ENCODE measurements around the gene PPP1R11. TPM values are rescaled to one million over a fixed set of nuclear protein-coding genes. Genes with fewer than 3 reads are reported as not detected.
A peak's percentile ranks its signal among the peaks of the same experiment; 100 is the strongest.
"Not testable (repeated sequence)": the region's sequence is repeated elsewhere in the genome, so short reads cannot be mapped to it uniquely, and the experiment has no call there.

The PPP1R11 gene
- 10 to 100 TPM; 47.2 to 61.4 (median 55.6) TPM for total RNA-seq
- total RNA-seq (2013) = 48.7 TPM
- 41.9 to 85.9 (median 57.4) reads per million in 29 experiments for total RNA-seq

- Mint-ChIP-seq H3K4me3 (peak within 1 kb of the TSS; percentile 96 to 100 (median 96)), H3K27ac (peak within 1 kb of the TSS; percentile 97 to 100), H3K4me1 (peaks cover 63 to 71% (median 66%) of the 10 kb centered on the region in 3 donors), H3K36me3 (peaks cover 54% of the 10 kb centered on the region), H3K9me3 (no peaks in the 10 kb centered on the region), H3K27me3 (peaks cover 10 to 15% of the 10 kb centered on the region in 2 donors)
- ChIA-PET POLR2A (interaction anchor here in 1 of 2 donors (0.7 kb wide), 1 partner anchor 841 kb away, joined by 3 read pairs; no protein-coding TSS in a partner anchor), CTCF (interaction anchor here in 1 of 2 donors (0.5 to 1.2 kb wide), 3 partner anchors 102 to 1016 kb away, joined by 3 to 4 read pairs (median 3); no protein-coding TSS in a partner anchor)
- Histone ChIP-seq H3K4me1 (ENCODE audit: control insufficient read depth in 1 of 2, extremely low read depth in 1 of 2, insufficient read depth in 2 of 2, low read length in 2 of 2) (peaks cover 31 to 32% of the 10 kb centered on the region in 2 experiments), H3K4me3 (ENCODE audit: control insufficient read depth in 1 of 2, extremely low read depth in 1 of 2, low read length in 1 of 2) (peak within 1 kb of the TSS; percentile 86 to 89), H3K27me3 (replicated peaks in 1 of 2; ENCODE audit: control insufficient read depth in 2 of 2, extremely low read depth in 1 of 2, insufficient read depth in 2 of 2, low read length in 1 of 2) (peaks cover 0 to 14% of the 10 kb centered on the region in 2 experiments), H3K27ac (ENCODE audit: low read length) (peak within 1 kb of the TSS; percentile 95), H3K36me3 (ENCODE audit: control insufficient read depth in 2 of 2, extremely low read depth in 1 of 2, insufficient read depth in 1 of 2, low read length in 1 of 2) (peaks cover 0 to 39% of the 10 kb centered on the region in 2 donors), H3K9me3 (no peaks in the 10 kb centered on the region)
- peak; percentile 94 to 100 (median 99) for DNase-seq
- under 1% methylated on average over 37 of the region's 46 CpGs for WGBS (ENCODE audit: insufficient coverage)
- peak; percentile 97 to 99 (median 98) for ATAC-seq (replicated peaks in 1 of 4)
Observed at GRCh38 chr6:30066577-30067459, at the start of gene PPP1R11. Gene PPP1R11 (plus strand): TSS chr6:30067198. CDS start chr6:30067411, 213 bp downstream.

- no peak for DNase-seq
- no peak overlapping the region for H3K4me3 ChIP-seq (ENCODE audit: control insufficient read depth in 1 of 2, extremely low read depth in 1 of 2, low read length in 1 of 2)
- Mint-ChIP-seq H3K27ac (no peak overlapping the region), H3K27me3 (no peaks in the 10 kb centered on the region), H3K4me1 (no peaks in the 10 kb centered on the region), H3K36me3 (peaks cover 21% of the 10 kb centered on the region), H3K4me3 (no peak overlapping the region), H3K9me3 (no peaks in the 10 kb centered on the region)
- no peak for ATAC-seq (replicated peaks in 1 of 4)
- H3K27me3 ChIP-seq (replicated peaks in 1 of 2; ENCODE audit: control insufficient read depth in 2 of 2, extremely low read depth in 1 of 2, insufficient read depth in 2 of 2, low read length in 1 of 2) = no peaks in the 10 kb centered on the region
- CTCF ChIA-PET = no interaction called here
- no peaks in the 10 kb centered on the region for H3K9me3 ChIP-seq
- peaks cover 0 to 7% of the 10 kb centered on the region in 2 donors for H3K36me3 ChIP-seq (ENCODE audit: control insufficient read depth in 2 of 2, extremely low read depth in 1 of 2, insufficient read depth in 1 of 2, low read length in 1 of 2)
- H3K4me1 ChIP-seq (ENCODE audit: control insufficient read depth in 1 of 2, extremely low read depth in 1 of 2, insufficient read depth in 2 of 2, low read length in 2 of 2) = no peaks in the 10 kb centered on the region
- WGBS (ENCODE audit: insufficient coverage) = 90% methylated on average over 2 of the region's 2 CpGs
- H3K27ac ChIP-seq (ENCODE audit: low read length) = no peak overlapping the region
- POLR2A ChIA-PET = no interaction called here
Observed at GRCh38 chr6:30019819-30020218, 47.2 kb upstream of the PPP1R11 start.

GRCh38 chr6:30020626-30021025 is 46.4 kb upstream of the PPP1R11 start:
- ChIA-PET CTCF (no interaction called here), POLR2A (no interaction called here)
- no CpG with 5 or more reads among the region's 1 CpG for WGBS (ENCODE audit: insufficient coverage)
- H3K27ac Mint-ChIP-seq = no peak overlapping the region
- no peaks in the 10 kb centered on the region for H3K4me1 Mint-ChIP-seq
- Histone ChIP-seq H3K27me3 (replicated peaks in 1 of 2; ENCODE audit: control insufficient read depth in 2 of 2, extremely low read depth in 1 of 2, insufficient read depth in 2 of 2, low read length in 1 of 2) (no peaks in the 10 kb centered on the region), H3K4me1 (ENCODE audit: control insufficient read depth in 1 of 2, extremely low read depth in 1 of 2, insufficient read depth in 2 of 2, low read length in 2 of 2) (no peaks in the 10 kb centered on the region), H3K27ac (ENCODE audit: low read length) (no peak overlapping the region), H3K36me3 (ENCODE audit: control insufficient read depth in 2 of 2, extremely low read depth in 1 of 2, insufficient read depth in 1 of 2, low read length in 1 of 2) (peaks cover 0 to 7% of the 10 kb centered on the region in 2 donors), H3K4me3 (ENCODE audit: control insufficient read depth in 1 of 2, extremely low read depth in 1 of 2, low read length in 1 of 2) (no peak overlapping the region), H3K9me3 (no peaks in the 10 kb centered on the region)
- H3K9me3 Mint-ChIP-seq = no peaks in the 10 kb centered on the region
- ATAC-seq (replicated peaks in 1 of 4) = no peak
- no peak for DNase-seq
- H3K4me3 Mint-ChIP-seq = no peak overlapping the region
- no peaks in the 10 kb centered on the region for H3K27me3 Mint-ChIP-seq
- H3K36me3 Mint-ChIP-seq = peaks cover 18% of the 10 kb centered on the region

- Mint-ChIP-seq H3K4me1 (peaks cover 0 to 6% (median 0%) of the 10 kb centered on the region in 3 donors), H3K27me3 (no peaks in the 10 kb centered on the region), H3K4me3 (no peak overlapping the region), H3K36me3 (peaks cover 28% of the 10 kb centered on the region), H3K9me3 (no peaks in the 10 kb centered on the region), H3K27ac (no peak overlapping the region)
- CTCF ChIA-PET = no interaction called here
- POLR2A ChIA-PET = no interaction called here
- Histone ChIP-seq H3K36me3 (ENCODE audit: control insufficient read depth in 2 of 2, extremely low read depth in 1 of 2, insufficient read depth in 1 of 2, low read length in 1 of 2) (peaks cover 0 to 5% of the 10 kb centered on the region in 2 donors), H3K4me1 (ENCODE audit: control insufficient read depth in 1 of 2, extremely low read depth in 1 of 2, insufficient read depth in 2 of 2, low read length in 2 of 2) (no peaks in the 10 kb centered on the region), H3K4me3 (ENCODE audit: control insufficient read depth in 1 of 2, extremely low read depth in 1 of 2, low read length in 1 of 2) (no peak overlapping the region), H3K9me3 (no peaks in the 10 kb centered on the region), H3K27ac (ENCODE audit: low read length) (no peak overlapping the region), H3K27me3 (replicated peaks in 1 of 2; ENCODE audit: control insufficient read depth in 2 of 2, extremely low read depth in 1 of 2, insufficient read depth in 2 of 2, low read length in 1 of 2) (no peaks in the 10 kb centered on the region)
- DNase-seq (no peak), ATAC-seq (replicated peaks in 1 of 4) (no peak)
- no CpG with 5 or more reads among the region's 3 CpGs for WGBS (ENCODE audit: insufficient coverage)
Observed at GRCh38 chr6:30022189-30022588, 44.8 kb upstream of the PPP1R11 start.

GRCh38 chr6:30022712-30023111 is 44.3 kb upstream of the PPP1R11 start:
- CTCF ChIA-PET; POLR2A ChIA-PET; H3K4me3 ChIP-seq (ENCODE audit: control insufficient read depth in 1 of 2, extremely low read depth in 1 of 2, low read length in 1 of 2); DNase-seq; H3K9me3 Mint-ChIP-seq; H3K9me3 ChIP-seq; H3K36me3 ChIP-seq (ENCODE audit: control insufficient read depth in 2 of 2, extremely low read depth in 1 of 2, insufficient read depth in 1 of 2, low read length in 1 of 2); H3K27ac ChIP-seq (ENCODE audit: low read length); H3K27me3 ChIP-seq (replicated peaks in 1 of 2; ENCODE audit: control insufficient read depth in 2 of 2, extremely low read depth in 1 of 2, insufficient read depth in 2 of 2, low read length in 1 of 2); ATAC-seq (replicated peaks in 1 of 4); H3K27ac Mint-ChIP-seq; H3K4me1 Mint-ChIP-seq; H3K4me3 Mint-ChIP-seq; H3K27me3 Mint-ChIP-seq; H3K4me1 ChIP-seq (ENCODE audit: control insufficient read depth in 1 of 2, extremely low read depth in 1 of 2, insufficient read depth in 2 of 2, low read length in 2 of 2): not testable (repeated sequence)
- H3K36me3 Mint-ChIP-seq = peaks cover 30% of the 10 kb centered on the region

GRCh38 chr6:30025186-30025585 is 41.8 kb upstream of the PPP1R11 start:
- Mint-ChIP-seq H3K4me1 (peaks cover 0 to 6% (median 0%) of the 10 kb centered on the region in 3 donors), H3K9me3 (no peaks in the 10 kb centered on the region), H3K36me3 (peaks cover 26% of the 10 kb centered on the region), H3K27ac (no peak overlapping the region), H3K4me3 (no peak overlapping the region), H3K27me3 (no peaks in the 10 kb centered on the region)
- peaks cover 0 to 2% of the 10 kb centered on the region in 2 donors for H3K36me3 ChIP-seq (ENCODE audit: control insufficient read depth in 2 of 2, extremely low read depth in 1 of 2, insufficient read depth in 1 of 2, low read length in 1 of 2)
- POLR2A ChIA-PET = no interaction called here
- no peak overlapping the region for H3K4me3 ChIP-seq (ENCODE audit: control insufficient read depth in 1 of 2, extremely low read depth in 1 of 2, low read length in 1 of 2)
- WGBS (ENCODE audit: insufficient coverage) = no CpG with 5 or more reads among the region's 1 CpG
- H3K27me3 ChIP-seq (replicated peaks in 1 of 2; ENCODE audit: control insufficient read depth in 2 of 2, extremely low read depth in 1 of 2, insufficient read depth in 2 of 2, low read length in 1 of 2) = no peaks in the 10 kb centered on the region
- no peaks in the 10 kb centered on the region for H3K4me1 ChIP-seq (ENCODE audit: control insufficient read depth in 1 of 2, extremely low read depth in 1 of 2, insufficient read depth in 2 of 2, low read length in 2 of 2)
- DNase-seq (no peak), ATAC-seq (replicated peaks in 1 of 4) (no peak)
- H3K27ac ChIP-seq (ENCODE audit: low read length) = no peak overlapping the region
- H3K9me3 ChIP-seq = no peaks in the 10 kb centered on the region
- CTCF ChIA-PET = interaction anchor here in 1 of 2 donors (0.7 kb wide), 1 partner anchor 303 kb away, joined by 4 read pairs; no protein-coding TSS in a partner anchor

Measured in T-cell (primary cell).